ENCODE measurements around the gene LRRC55. TPM values are rescaled to one million over a fixed set of nuclear protein-coding genes. Genes with fewer than 3 reads are reported as not detected.

Gene LRRC55
- total RNA-seq, 1 donor, result not detected

GRCh38 chr11:57237204-57237681 lies 55.5 kb downstream of the LRRC55 start, which contains the start of gene APLNR:
Gene APLNR, minus strand, starts transcription at chr11:57237250. Its CDS starts 246 bp downstream, at chr11:57237004.
- no peak within 1 kb of the TSS for H3K4me3 ChIP-seq (ENCODE audit: low read depth, low read length)
- no peak for DNase-seq (ENCODE audit: low read depth)
- no peak for TF ChIP-seq CTCF (IDR thresholded peaks at IDR 0.05; ENCODE audit: insufficient read depth, low read length)

DNA sequence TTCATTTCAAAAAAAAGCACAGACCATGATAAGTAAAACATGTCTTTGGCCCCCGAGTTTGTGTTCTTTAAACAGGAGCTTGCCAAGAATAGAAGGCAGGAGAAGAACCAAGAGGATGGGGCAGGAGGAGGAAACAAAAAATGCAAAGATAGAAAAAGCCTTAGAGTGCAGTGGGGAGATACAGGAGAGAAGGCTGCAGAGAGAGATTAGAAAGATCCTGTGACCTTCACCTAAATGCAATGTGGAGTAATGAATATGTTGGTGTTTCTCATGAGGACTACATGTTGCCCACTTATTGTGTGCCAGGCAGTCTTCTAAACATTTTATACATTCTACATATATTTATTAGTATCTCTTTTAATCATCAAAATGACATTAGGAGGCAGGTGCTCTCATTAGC lies 57.6 kb downstream of the LRRC55 start:
- H3K4me3 ChIP-seq (ENCODE audit: low read depth, low read length), result no peak overlapping the region
- TF ChIP-seq CTCF (IDR thresholded peaks at IDR 0.05; ENCODE audit: insufficient read depth, low read length), result no peak
- DNase-seq (ENCODE audit: low read depth), result no peak

GRCh38 chr11:57240007-57240406 lies 58.3 kb downstream of the LRRC55 start:
- no peak for DNase-seq (ENCODE audit: low read depth)
- no peak overlapping the region for H3K4me3 ChIP-seq (ENCODE audit: low read depth, low read length)
- no peak for TF ChIP-seq CTCF (IDR thresholded peaks at IDR 0.05; ENCODE audit: insufficient read depth, low read length)

DNA sequence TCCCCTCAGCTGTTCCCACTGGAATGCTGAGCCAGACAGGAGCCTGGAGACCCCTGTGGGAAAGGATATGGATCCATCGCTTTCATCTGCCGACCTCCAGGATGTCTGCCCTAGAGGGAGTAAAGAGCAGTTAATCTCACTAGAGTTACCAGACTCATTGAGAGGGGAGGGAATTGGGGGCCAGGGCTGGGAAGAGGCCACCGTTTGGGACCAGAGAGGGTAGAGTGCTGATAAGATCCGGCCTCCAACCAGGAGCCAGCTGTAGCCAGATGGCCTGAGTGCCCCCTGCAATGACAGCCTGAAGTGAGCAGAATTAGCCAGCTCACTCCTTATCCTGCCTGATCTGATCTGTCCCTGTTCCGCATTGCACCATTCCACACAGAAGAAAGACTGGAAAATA lies 59.0 kb downstream of the LRRC55 start:
- no peak for TF ChIP-seq CTCF (IDR thresholded peaks at IDR 0.05; ENCODE audit: insufficient read depth, low read length)
- no peak overlapping the region for H3K4me3 ChIP-seq (ENCODE audit: low read depth, low read length)
- DNase-seq (ENCODE audit: low read depth), result no peak

Other genes with a start within 250 kb of the LRRC55 start
- not detected in 2 replicates for gene OR5AK2, start 193.0 kb upstream of the LRRC55 start, total RNA-seq (ENCODE audit: low replicate concordance)
- not detected in 2 replicates for gene APLNR, start 55.3 kb downstream of the LRRC55 start, total RNA-seq (ENCODE audit: low replicate concordance)
- gene TNKS1BP1, start 143.0 kb downstream of the LRRC55 start, total RNA-seq (ENCODE audit: low replicate concordance), result 70.0 and 108 TPM in 2 replicates
- 60.7 and 83.2 TPM in 2 replicates for gene SSRP1, start 153.9 kb downstream of the LRRC55 start, total RNA-seq (ENCODE audit: low replicate concordance)
- not detected in 2 replicates for gene P2RX3, start 156.4 kb downstream of the LRRC55 start, total RNA-seq (ENCODE audit: low replicate concordance)
- not detected in 2 replicates for gene PRG3, start 199.2 kb downstream of the LRRC55 start, total RNA-seq (ENCODE audit: low replicate concordance)
- gene PRG2, start 208.7 kb downstream of the LRRC55 start, total RNA-seq (ENCODE audit: low replicate concordance), result not detected in 2 replicates
- gene SLC43A3, start 245.2 kb downstream of the LRRC55 start, total RNA-seq (ENCODE audit: low replicate concordance), result 44.3 and 74.3 TPM in 2 replicates

All from fibroblast of the aortic adventitia (primary cell).